HL-60 (cell line): ENCODE data around the gene TEC.

Experiments used
- GABPA ChIP-seq: IDR thresholded peaks from 2 replicates; pipeline ENCODE4 v1.6.1; 2012; ENCODE audit warnings: low read depth
- POLR2AphosphoS5 ChIP-seq: IDR thresholded peaks from 2 replicates; pipeline ENCODE4 v1.6.1; 2012; ENCODE audit warnings: low read depth
- TF ChIP-seq, protein P1 (sequence below): IDR thresholded peaks from one replicate; pipeline ENCODE4 v1.5.1; 2011; ENCODE audit warnings: low read length, control low read depth, inconsistent platforms; ENCODE audit not compliant: insufficient read depth
- TF ChIP-seq, protein P2 (sequence below): IDR thresholded peaks from 2 replicates; pipeline ENCODE4 v1.6.1; 2012; ENCODE audit warnings: low read depth; ENCODE audit not compliant: insufficient replicate concordance

DNA sequence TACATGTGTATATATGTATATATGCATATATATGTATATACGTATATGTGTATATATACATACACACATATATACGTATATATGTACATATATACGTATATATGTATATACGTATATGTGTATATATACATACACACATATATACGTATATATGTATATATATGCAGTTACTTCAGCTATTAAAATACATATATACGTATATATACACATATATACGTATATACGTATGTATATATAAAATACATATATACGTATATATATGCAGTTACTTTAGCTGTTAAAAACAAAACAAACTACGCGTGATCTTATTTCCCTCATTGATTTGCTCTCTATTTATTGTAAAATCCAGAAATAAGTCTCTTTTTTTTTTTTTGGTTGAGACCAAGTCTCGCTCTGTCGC lies 149.5 kb downstream of the TEC start:
- TF ChIP-seq, protein P1, sequence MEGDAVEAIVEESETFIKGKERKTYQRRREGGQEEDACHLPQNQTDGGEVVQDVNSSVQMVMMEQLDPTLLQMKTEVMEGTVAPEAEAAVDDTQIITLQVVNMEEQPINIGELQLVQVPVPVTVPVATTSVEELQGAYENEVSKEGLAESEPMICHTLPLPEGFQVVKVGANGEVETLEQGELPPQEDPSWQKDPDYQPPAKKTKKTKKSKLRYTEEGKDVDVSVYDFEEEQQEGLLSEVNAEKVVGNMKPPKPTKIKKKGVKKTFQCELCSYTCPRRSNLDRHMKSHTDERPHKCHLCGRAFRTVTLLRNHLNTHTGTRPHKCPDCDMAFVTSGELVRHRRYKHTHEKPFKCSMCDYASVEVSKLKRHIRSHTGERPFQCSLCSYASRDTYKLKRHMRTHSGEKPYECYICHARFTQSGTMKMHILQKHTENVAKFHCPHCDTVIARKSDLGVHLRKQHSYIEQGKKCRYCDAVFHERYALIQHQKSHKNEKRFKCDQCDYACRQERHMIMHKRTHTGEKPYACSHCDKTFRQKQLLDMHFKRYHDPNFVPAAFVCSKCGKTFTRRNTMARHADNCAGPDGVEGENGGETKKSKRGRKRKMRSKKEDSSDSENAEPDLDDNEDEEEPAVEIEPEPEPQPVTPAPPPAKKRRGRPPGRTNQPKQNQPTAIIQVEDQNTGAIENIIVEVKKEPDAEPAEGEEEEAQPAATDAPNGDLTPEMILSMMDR: no peak
- TF ChIP-seq POLR2AphosphoS5: no peak
- TF ChIP-seq, protein P2, sequence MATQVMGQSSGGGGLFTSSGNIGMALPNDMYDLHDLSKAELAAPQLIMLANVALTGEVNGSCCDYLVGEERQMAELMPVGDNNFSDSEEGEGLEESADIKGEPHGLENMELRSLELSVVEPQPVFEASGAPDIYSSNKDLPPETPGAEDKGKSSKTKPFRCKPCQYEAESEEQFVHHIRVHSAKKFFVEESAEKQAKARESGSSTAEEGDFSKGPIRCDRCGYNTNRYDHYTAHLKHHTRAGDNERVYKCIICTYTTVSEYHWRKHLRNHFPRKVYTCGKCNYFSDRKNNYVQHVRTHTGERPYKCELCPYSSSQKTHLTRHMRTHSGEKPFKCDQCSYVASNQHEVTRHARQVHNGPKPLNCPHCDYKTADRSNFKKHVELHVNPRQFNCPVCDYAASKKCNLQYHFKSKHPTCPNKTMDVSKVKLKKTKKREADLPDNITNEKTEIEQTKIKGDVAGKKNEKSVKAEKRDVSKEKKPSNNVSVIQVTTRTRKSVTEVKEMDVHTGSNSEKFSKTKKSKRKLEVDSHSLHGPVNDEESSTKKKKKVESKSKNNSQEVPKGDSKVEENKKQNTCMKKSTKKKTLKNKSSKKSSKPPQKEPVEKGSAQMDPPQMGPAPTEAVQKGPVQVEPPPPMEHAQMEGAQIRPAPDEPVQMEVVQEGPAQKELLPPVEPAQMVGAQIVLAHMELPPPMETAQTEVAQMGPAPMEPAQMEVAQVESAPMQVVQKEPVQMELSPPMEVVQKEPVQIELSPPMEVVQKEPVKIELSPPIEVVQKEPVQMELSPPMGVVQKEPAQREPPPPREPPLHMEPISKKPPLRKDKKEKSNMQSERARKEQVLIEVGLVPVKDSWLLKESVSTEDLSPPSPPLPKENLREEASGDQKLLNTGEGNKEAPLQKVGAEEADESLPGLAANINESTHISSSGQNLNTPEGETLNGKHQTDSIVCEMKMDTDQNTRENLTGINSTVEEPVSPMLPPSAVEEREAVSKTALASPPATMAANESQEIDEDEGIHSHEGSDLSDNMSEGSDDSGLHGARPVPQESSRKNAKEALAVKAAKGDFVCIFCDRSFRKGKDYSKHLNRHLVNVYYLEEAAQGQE: no peak
- no peak for TF ChIP-seq GABPA
